ENCODE measurements around the gene CHPF2.

- TF ChIP-seq CTCF (conservative IDR thresholded peaks at IDR 0.05; ENCODE audit: low read depth in 2 of 2) (no peak), EZH2phosphoT487 (IDR thresholded peaks at IDR 0.05; ENCODE audit: unreplicated experiment) (no peak), POLR2AphosphoS5 (IDR thresholded peaks at IDR 0.05; ENCODE audit: low read depth) (no peak), REST (IDR thresholded peaks at IDR 0.05; ENCODE audit: unreplicated experiment) (no peak), EZH2 (IDR thresholded peaks at IDR 0.05; ENCODE audit: low read depth, unreplicated experiment) (no peak), ZNF114 (CRISPR knock-in tag; IDR thresholded peaks at IDR 0.05) (no peak), ETS1 (IDR thresholded peaks at IDR 0.05) (no peak), JUNB (IDR thresholded peaks at IDR 0.05; ENCODE audit: unreplicated experiment) (no peak), CREB1 (CRISPR knock-in tag; IDR thresholded peaks at IDR 0.05; ENCODE audit: low read depth) (no peak), NANOG (IDR thresholded peaks at IDR 0.05; ENCODE audit: borderline replicate concordance) (no peak), ZNF462 (CRISPR knock-in tag; IDR thresholded peaks at IDR 0.05) (no peak), ZNF331 (CRISPR knock-in tag; IDR thresholded peaks at IDR 0.05; ENCODE audit: low read depth) (no peak), STAT1 (IDR thresholded peaks at IDR 0.05; ENCODE audit: unreplicated experiment) (no peak)
Observed at GRCh38 chr7:151194188-151194587, 38.1 kb upstream of the CHPF2 start.

All from GM23338 (cell line).